HG03060 (cell line): ENCODE results near the gene STAT6.

Experiments used
- ATAC-seq: cut with Tn5 transposase; IDR thresholded peaks from one replicate; pipeline ENCODE4 v1.9.1; 2021; ENCODE audit warnings: low read depth, moderate number of reproducible peaks; ENCODE audit not compliant: unreplicated experiment

STAT6 gene, protein sequence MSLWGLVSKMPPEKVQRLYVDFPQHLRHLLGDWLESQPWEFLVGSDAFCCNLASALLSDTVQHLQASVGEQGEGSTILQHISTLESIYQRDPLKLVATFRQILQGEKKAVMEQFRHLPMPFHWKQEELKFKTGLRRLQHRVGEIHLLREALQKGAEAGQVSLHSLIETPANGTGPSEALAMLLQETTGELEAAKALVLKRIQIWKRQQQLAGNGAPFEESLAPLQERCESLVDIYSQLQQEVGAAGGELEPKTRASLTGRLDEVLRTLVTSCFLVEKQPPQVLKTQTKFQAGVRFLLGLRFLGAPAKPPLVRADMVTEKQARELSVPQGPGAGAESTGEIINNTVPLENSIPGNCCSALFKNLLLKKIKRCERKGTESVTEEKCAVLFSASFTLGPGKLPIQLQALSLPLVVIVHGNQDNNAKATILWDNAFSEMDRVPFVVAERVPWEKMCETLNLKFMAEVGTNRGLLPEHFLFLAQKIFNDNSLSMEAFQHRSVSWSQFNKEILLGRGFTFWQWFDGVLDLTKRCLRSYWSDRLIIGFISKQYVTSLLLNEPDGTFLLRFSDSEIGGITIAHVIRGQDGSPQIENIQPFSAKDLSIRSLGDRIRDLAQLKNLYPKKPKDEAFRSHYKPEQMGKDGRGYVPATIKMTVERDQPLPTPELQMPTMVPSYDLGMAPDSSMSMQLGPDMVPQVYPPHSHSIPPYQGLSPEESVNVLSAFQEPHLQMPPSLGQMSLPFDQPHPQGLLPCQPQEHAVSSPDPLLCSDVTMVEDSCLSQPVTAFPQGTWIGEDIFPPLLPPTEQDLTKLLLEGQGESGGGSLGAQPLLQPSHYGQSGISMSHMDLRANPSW

DNA sequence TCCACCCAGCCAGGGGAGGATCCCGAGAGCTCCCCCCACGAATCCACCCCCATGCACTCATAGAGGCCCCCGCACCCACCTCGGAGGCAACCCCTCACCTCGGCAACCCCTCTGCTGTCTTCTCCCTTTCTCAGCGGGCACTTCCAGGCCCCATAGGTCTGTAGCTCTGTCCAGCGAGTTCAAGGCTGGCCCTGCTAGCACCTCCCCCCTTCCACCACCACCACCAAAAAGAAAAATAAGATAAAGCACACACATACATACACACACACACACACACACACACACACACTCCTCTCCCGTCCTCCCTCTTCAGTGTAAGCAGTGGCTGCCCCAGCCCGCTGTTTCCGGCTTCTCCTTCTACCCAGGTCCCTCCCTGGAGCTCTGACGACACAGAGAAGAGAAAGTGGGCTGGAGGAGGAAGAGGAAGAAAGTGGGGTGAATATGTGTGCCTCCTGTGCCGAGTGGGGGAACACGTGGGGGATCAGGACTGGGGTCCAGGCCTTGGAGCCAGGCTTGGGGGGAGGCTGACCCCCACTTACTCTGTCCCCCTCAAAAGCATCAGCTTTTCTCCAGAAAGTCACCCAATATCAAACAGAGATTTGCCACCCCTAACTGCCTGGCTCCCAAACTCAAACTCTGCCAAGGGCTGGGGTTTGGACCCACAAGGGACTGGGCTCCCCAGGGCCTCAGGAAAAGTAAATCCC, at the start of gene STAT6:
TSS of gene STAT6 (minus strand) at position 332 of the 704 bp plus-strand sequence. CDS start 3,084 bp downstream, outside the sequence.
- ATAC-seq, result no peak

DNA sequence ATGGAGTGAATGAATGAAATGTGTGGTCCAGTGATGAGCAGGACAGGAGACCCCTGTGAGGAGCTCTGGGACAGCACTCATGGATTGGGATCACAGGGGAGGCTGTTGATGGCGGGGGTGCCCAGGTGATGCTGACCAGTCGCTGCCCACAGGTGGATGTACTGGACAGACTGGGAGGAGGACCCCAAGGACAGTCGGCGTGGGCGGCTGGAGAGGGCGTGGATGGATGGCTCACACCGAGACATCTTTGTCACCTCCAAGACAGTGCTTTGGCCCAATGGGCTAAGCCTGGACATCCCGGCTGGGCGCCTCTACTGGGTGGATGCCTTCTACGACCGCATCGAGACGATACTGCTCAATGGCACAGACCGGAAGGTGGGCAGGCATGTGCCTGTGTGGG, 49.6 kb upstream of the STAT6 start:
- no peak for ATAC-seq

GRCh38 chr12:57160040-57160439, 48.9 kb upstream of the STAT6 start:
- no peak for ATAC-seq

- ATAC-seq, result no peak
Measured at GRCh38 chr12:57159311-57159710, 48.1 kb upstream of the STAT6 start.

GRCh38 chr12:57158665-57159064, 47.5 kb upstream of the STAT6 start:
- ATAC-seq, result no peak

DNA sequence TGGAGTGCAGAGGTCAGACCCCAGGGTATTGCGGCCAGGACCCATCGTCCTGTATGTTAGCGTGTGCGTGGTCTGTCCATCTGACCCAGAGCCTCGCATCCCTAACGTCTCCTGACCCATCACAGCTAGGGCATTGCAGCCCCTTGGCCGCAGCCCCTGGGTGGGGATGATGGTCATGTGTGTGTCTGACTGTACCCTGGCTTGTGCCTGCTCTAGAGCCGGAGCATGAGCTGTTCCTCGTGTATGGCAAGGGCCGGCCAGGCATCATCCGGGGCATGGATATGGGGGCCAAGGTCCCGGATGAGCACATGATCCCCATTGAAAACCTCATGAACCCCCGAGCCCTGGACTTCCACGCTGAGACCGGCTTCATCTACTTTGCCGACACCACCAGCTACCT, 47.0 kb upstream of the STAT6 start:
- no peak for ATAC-seq

DNA sequence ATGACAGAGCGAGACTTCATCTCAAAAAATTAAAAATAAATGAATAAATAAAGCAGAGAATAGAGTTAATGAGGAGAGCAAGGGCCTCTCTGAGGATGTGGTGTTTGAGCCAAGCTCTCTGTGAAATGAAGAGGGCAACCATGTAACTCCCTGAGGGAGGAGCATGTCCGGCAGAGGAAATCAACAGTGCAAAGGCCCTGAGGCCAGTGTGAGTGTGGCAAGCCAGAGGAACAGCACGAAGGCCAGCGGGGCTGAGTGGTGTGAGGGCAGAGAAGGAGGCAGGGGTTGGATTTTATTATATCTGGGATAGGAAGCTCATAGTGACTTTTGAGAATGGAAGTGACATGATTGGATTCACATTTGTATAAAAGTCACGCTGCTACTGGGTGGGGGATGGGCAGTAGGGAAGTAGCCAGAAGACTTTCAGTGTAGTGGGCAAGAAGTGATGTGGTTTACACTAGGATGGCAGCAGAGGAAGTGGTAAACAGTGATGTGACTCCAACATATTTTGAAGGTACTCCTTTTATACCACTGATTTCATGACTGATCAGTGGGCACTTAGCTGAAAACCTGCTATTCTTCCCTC, 46.5 kb upstream of the STAT6 start:
- ATAC-seq, result no peak

DNA sequence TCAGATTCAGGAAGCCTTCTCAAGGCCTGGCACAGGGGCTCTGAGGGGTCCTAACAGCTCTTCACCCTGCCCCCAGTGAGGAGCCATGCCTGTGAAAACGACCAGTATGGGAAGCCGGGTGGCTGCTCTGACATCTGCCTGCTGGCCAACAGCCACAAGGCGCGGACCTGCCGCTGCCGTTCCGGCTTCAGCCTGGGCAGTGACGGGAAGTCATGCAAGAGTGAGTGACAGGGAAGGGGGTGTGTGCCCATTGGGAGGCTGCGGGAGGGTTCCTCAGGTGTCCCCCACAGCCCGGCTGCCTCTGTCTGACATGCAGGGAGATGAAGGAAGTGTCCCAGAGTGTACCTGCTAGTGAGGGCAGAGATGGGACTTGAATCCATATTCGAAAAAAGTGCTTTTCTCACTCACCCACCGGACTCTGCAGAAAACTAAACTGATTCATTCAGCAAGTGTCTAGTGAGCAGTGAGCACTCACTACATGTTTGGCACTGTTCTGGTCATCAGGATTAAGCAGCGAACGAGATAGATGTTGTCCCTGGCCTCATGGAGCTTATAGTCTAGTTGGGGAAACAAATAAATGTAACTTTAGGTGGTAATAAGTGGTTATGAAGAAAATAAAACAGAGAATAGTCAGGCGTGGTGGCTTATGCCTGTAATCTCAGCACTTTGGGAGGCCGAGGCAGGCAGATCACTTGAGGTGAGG, 45.7 kb upstream of the STAT6 start:
- ATAC-seq, result no peak

DNA sequence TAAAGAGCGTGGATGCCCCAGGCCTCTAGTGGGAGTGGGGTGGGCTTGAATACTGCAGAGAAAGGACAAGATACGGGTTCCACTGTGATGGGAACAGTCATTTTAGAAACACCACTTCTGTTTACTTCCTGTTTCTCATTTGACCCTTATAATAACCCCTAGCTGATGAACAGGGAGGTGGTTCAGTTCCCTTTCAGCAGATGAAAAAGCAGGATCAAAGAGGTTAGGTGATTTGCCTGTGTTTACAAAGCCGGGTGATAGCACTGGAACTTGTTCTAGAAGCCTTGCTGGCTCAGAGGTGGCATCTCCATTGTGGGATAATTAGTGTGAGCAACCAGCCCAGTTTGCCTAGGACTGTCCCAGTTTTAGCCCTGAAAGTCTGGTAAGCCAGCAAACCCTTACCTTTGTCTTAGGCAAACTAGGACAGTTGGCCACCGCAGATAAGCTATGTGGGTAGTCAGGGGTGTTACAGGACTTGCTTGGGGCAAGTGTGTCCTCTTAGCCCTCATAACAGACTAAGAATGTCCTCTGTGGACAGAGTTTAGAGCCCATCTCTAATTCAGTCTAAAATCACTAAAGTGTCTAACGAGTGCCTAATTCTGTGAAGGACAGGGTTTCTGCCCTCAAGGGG, 43.8 kb upstream of the STAT6 start:
- no peak for ATAC-seq

DNA sequence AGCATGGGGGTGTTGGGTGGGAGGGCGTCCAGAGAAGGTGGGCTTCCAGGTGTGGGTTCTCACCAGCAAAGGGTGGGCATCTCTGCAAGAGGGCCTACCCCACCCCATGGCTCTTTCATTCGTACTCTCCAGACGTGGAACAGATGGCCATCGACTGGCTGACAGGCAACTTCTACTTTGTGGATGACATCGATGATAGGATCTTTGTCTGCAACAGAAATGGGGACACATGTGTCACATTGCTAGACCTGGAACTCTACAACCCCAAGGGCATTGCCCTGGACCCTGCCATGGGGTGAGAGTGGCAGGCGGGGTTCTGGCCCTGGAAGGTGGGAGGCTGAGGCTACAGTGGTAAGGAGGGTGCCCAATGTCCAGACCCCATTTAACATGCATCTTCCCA, 42.9 kb upstream of the STAT6 start:
- no peak for ATAC-seq

- ATAC-seq, result no peak
Measured at GRCh38 chr12:57153415-57153997, 42.3 kb upstream of the STAT6 start.

- ATAC-seq, result no peak
Measured at GRCh38 chr12:57152639-57153038, 41.5 kb upstream of the STAT6 start.

DNA sequence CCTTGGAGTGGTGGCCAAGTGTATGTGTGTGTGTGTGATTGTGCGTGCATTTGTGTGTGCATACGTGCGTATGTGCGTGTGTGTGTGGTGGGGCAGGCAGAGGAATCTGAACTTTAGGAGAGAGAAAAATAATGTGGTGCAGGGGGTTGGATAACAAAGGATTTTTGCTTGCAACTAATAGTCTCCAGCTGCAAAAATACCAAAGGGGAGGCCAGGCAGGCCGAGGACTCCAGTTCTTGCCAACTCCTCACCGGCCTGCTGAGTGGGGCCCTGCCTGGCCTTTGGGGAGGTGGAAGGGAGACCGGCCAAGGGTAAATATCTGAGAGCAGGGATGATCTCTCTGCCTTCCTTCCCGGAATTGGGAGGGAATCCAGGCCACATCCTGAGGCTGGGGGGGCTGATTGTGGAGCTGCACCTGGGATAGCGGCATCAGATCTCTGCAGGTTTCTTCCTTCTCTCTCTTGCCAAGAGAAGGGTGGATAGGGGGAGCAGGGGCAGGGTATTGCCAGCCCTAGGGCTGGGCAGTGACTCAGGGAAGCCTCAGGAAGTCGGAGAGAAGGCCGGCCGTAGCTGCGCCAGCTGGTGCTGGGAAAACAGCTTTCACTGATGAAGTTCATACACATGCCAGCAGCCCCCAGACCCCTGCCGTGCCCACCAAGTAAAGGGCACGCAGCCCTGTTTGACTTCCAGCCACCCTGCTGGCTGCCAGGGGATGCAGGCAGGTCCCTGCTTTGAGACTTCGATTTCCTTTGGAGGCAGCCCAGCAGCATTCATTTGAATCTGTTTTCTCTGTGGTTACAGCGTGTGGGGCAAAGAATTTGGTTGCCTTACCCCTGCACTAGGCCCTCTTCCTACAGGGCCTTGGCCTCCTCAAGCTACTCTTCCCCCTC, 40.8 kb upstream of the STAT6 start:
- no peak for ATAC-seq

- no peak for ATAC-seq
Measured at GRCh38 chr12:57150400-57151000, 39.3 kb upstream of the STAT6 start.

DNA sequence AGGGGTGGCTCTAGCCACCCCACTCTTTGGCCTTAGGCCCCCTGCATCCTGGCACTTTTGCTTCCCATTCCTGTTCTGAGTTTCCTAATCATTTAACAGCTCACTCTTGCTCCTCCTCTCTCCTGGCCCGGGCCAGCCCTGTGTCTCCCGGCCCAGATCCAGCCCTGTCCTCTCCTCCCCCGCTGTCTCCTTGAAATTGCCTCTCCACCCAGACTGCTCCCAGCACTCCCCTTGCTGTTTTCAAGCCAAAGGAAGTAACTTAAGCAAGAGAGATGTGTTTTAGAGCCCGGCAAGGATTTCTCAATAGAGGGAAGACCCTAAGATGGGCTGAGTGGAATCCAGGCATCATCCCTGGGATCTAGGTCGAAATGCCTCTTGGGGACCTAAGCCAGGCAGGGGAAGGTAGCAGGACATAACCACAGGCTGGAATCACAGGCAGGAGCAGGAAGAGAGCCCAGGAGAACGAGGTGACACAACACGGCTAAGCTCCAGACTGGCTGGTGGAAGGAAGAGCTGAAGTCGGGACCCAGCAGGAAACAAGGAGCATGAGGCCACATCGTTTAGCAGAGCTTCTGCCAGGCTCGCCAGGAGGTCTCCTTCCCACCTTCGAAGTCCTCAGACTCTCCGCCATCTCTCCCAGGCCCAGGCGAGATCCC, 38.2 kb upstream of the STAT6 start:
- no peak for ATAC-seq

- no peak for ATAC-seq
Measured at GRCh38 chr12:57148469-57149244, 37.5 kb upstream of the STAT6 start.
